Right atrium auricular region (tissue), 2 donors: Measurements from ENCODE around the gene IER2. TPM values are rescaled to one million over a fixed set of nuclear protein-coding genes. Genes with fewer than 3 reads are reported as not detected.

Source experiments
- DNase-seq: peaks from one replicate; pipeline ENCODE4 v3.0.0-alpha.2; 2019; ENCODE audit warnings: low spot score
- H3K27ac ChIP-seq, 2 donors: fragments of 200-600 bp; sonication (generic); 1 replicate in 1 of 2; 2 replicates in 1 of 2; pipeline ENCODE4 v1.5.1; 2016 to 2019
- H3K27me3 ChIP-seq, 2 donors: fragments of 200-600 bp; sonication (generic); one replicate each; pipeline versions ENCODE4 v1.5.1 to v1.6.0; 2017 to 2019
- H3K36me3 ChIP-seq: fragments of 200-600 bp; sonication (generic); one replicate; pipeline ENCODE4 v1.5.1; 2016
- H3K4me1 ChIP-seq, 2 donors: fragments of 200-600 bp; sonication (generic); one replicate each; pipeline versions ENCODE4 v1.5.1 to v1.6.0; 2017 to 2019
- H3K4me3 ChIP-seq, 2 donors: fragments of 200-600 bp; sonication (generic); 1 replicate in 1 of 2; 2 replicates in 1 of 2; pipeline ENCODE4 v1.5.1; 2017 to 2019; ENCODE audit warnings: mild to moderate bottlenecking in 1 of 2, moderate library complexity in 1 of 2
- H3K9me3 ChIP-seq, 2 donors: fragments of 200-600 bp; sonication (generic); one replicate each; pipeline ENCODE4 v1.5.1; 2019
- CTCF ChIP-seq, 2 donors: fragments of 200-600 bp; sonication (generic); IDR thresholded peaks; one replicate each; pipeline ENCODE4 v1.5.1; 2019; ENCODE audit warnings: antibody characterized with exemption in 2 of 2
- total RNA-seq, 2 donors: library from RNA; depleted of rRNA; stranded (reverse); fragments of >200 nt; gene quantifications; one replicate each; pipeline ENCODE4 v1.1.0, GENCODE V29; 2016

IER2 gene
- total RNA-seq, 2 donors from 2014 or later: 35.4 to 139 TPM

- peak overlapping the region; percentile 80 to 95 for H3K4me3 ChIP-seq
- peaks cover 0 to 35% of the 10 kb centered on the region in 2 donors for H3K4me1 ChIP-seq
- H3K27me3 ChIP-seq: no peaks in the 10 kb centered on the region
- H3K9me3 ChIP-seq: no peaks in the 10 kb centered on the region
- peak; percentile 80 for DNase-seq
- no peak for TF ChIP-seq CTCF (IDR thresholded peaks at IDR 0.05)
- H3K36me3 ChIP-seq: no peaks in the 10 kb centered on the region
- peak overlapping the region; percentile 99 for H3K27ac ChIP-seq
Observed at GRCh38 chr19:13154911-13155471, 4.8 kb downstream of the IER2 start.

- H3K27me3 ChIP-seq: no peaks in the 10 kb centered on the region
- H3K9me3 ChIP-seq: no peaks in the 10 kb centered on the region
- peaks cover 0 to 35% of the 10 kb centered on the region in 2 donors for H3K4me1 ChIP-seq
- H3K4me3 ChIP-seq: peak overlapping the region; percentile 80 to 95
- peak; percentile 89 for DNase-seq
- no peaks in the 10 kb centered on the region for H3K36me3 ChIP-seq
- no peak for TF ChIP-seq CTCF (IDR thresholded peaks at IDR 0.05)
- H3K27ac ChIP-seq: peak overlapping the region; percentile 99
Observed at GRCh38 chr19:13155472-13156359, 5.5 kb downstream of the IER2 start.

- Histone ChIP-seq H3K4me1 (peaks cover 0 to 38% of the 10 kb centered on the region in 2 donors), H3K27ac (no peak overlapping the region), H3K36me3 (no peaks in the 10 kb centered on the region), H3K4me3 (no peak overlapping the region), H3K27me3 (no peaks in the 10 kb centered on the region), H3K9me3 (no peaks in the 10 kb centered on the region)
- no peak for DNase-seq
- no peak for TF ChIP-seq CTCF (IDR thresholded peaks at IDR 0.05)
Observed at GRCh38 chr19:13159713-13160112, 9.5 kb downstream of the IER2 start.

GRCh38 chr19:13160557-13160956, 10.3 kb downstream of the IER2 start:
- peaks cover 0 to 38% of the 10 kb centered on the region in 2 donors for H3K4me1 ChIP-seq
- no peak overlapping the region for H3K27ac ChIP-seq
- H3K27me3 ChIP-seq: no peaks in the 10 kb centered on the region
- no peak overlapping the region for H3K4me3 ChIP-seq
- no peaks in the 10 kb centered on the region for H3K36me3 ChIP-seq
- DNase-seq: no peak
- no peaks in the 10 kb centered on the region for H3K9me3 ChIP-seq
- TF ChIP-seq CTCF (IDR thresholded peaks at IDR 0.05): no peak

- peak; percentile 99 for DNase-seq
- TF ChIP-seq CTCF (IDR thresholded peaks at IDR 0.05): no peak
- H3K36me3 ChIP-seq: no peaks in the 10 kb centered on the region
- H3K27ac ChIP-seq: peak overlapping the region; percentile 91 to 93
- no peaks in the 10 kb centered on the region for H3K9me3 ChIP-seq
- peaks cover 0 to 53% of the 10 kb centered on the region in 2 donors for H3K4me1 ChIP-seq
- no peaks in the 10 kb centered on the region for H3K27me3 ChIP-seq
- peak overlapping the region; percentile 38 to 47 for H3K4me3 ChIP-seq
Observed at GRCh38 chr19:13162724-13163608, 12.8 kb downstream of the IER2 start.
